Measurements from ENCODE around the gene CP.

DNA sequence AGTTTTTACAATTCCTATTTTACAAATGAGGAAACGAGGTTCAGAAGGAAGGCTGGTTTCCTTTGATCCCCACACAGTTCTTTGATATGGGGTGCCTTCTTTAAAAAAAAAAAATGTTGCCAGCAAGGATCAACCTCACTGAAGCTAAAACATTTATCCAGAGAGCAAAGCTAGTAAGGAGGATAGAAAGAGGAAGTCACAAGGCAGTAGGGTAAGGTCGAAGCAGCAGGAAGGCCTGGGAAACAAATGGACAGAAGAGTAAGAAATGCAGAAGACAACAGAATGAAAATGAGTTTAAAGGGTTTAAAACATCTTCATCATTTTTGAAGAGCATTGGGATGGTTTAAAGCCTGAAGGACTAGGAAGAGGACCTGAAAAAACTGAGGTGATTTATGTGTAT is 30.6 kb upstream of the CP start:
- TF ChIP-seq, protein P1, sequence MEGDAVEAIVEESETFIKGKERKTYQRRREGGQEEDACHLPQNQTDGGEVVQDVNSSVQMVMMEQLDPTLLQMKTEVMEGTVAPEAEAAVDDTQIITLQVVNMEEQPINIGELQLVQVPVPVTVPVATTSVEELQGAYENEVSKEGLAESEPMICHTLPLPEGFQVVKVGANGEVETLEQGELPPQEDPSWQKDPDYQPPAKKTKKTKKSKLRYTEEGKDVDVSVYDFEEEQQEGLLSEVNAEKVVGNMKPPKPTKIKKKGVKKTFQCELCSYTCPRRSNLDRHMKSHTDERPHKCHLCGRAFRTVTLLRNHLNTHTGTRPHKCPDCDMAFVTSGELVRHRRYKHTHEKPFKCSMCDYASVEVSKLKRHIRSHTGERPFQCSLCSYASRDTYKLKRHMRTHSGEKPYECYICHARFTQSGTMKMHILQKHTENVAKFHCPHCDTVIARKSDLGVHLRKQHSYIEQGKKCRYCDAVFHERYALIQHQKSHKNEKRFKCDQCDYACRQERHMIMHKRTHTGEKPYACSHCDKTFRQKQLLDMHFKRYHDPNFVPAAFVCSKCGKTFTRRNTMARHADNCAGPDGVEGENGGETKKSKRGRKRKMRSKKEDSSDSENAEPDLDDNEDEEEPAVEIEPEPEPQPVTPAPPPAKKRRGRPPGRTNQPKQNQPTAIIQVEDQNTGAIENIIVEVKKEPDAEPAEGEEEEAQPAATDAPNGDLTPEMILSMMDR (optimal IDR thresholded peaks at IDR 0.05 in 1 of 3, IDR thresholded peaks at IDR 0.05 in 1 of 3, conservative IDR thresholded peaks at IDR 0.05 in 1 of 3; ENCODE audit: extremely low read depth in 1 of 3, insufficient read depth in 2 of 3, low read length in 3 of 3): no peak
- no peak for TF ChIP-seq EZH2 (IDR thresholded peaks at IDR 0.05; ENCODE audit: low read length)

Measured in keratinocyte (primary cell).